CD4-positive, alpha-beta T cell treated with Interleukin-15 for 4 hours (primary cell): ENCODE data around the gene NUMA1.

ENCODE experiments used
- DNase-seq: peaks from one replicate; pipeline ENCODE4 v3.0.0-alpha.2; 2020; ENCODE audit warnings: low spot score

NUMA1 gene

DNA sequence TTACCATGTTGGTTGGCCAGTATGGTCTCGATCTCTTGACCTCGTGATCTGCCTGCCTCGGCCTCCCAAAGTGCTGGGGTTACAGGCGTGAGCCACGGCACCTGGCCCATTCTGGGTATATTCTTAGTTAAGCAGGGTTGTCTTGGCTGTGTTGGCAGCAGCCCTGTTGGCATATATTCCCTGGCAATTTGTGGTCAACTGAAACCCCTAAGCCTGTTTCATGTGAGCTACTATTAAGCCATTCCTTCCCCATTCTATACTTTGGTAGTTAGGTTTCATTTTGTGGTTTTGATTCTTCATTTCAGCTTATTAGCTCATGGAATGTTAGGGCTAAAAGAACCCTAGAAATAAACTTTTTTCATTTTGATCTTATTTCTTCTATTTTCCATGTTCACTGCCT, 103.8 kb downstream of the NUMA1 start:
- DNase-seq: no peak

DNA sequence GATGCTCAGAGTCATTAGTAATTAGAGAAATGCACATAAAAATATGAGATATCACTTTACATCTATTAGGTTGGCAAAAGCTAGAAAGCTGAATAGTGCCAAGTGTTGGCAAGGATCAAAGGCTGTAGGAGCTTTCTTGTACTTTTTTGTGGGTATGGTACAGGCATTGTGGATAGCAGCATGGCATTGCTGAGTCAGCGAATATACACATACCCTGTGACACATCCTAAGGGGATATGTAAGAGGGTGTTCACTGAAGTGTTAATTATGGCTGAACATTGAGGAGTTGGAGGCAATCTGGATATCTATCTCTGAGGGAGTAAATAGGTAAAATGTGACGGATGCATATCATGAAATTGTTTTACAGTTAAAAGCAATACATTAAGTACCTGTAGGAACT, 108.7 kb downstream of the NUMA1 start:
- DNase-seq: no peak

- DNase-seq: no peak
Measured at GRCh38 chr11:71964641-71965040, 115.7 kb downstream of the NUMA1 start.

DNA sequence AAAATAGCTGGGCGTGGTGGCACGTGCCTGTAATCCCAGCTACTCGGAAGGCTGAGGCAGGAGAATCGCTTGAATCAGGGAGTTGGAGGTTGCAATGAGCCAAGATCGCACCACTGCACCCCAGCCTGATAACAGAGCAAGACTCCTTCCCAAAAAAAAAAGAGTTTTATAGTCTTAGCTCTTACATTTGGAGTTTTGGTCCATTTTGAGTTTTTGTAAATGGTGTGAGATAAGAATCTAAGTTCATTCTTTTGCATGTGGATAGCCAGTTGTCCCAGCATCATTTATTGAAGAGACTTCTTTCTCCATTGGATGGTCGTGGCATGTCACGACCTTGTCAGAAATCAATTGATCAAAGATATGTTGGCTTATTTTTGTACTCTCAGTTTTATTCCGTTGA, 116.9 kb downstream of the NUMA1 start:
- no peak for DNase-seq

DNA sequence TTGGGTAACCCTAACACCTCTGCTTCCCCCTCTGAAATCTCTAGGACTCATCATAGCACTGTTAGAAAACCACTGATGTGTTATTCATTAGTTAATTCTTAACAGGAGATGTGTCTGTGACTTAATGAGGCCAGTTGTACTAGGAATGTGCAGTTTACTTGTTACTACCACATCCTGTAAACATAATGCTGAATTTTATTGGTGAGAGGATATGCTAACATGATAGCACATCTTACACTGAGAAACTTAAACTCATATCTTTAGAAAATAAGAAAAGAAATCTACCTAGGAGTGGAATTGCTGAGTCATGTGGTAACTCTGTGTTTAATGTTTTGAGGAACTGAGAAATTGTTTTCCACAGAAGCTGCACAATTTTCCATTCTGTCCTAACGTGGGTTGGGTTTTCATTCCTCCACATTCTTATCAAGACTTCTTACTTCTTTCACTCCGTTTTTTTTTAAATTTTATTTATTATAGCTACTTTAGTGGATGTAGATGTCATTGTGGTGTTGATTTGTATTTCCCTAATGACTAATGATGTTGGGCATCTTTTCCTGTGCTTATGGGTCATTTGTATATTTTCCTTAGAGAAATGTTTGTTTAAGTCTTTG, 117.8 kb downstream of the NUMA1 start:
- no peak for DNase-seq

DNA sequence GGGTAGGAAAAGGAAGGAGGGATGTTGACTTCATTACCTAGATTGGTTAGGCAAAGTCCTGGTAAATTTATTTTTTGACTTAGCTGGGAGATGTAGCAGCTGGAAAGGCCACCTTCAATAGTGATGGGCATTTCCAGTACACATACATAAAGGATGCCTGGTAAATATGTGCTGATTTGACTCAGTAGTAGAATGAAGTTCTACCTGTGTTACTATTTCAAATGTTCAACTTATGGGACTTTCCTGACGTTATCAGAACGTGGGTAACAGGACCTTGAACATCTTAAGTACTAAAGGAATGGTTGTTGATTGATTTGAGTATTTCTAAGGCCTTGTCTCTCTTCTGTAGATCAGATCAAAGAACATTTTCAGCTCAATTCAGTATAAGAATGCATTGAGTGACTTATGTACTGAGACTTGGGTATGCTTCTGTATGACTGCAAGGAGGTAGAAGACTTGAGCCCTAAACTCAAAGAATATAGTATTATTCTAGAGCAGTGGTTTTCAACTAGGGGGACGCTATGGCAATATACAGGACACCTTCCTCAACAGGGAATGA, 124.4 kb downstream of the NUMA1 start:
- no peak for DNase-seq
